GM18873 (cell line): ENCODE results near the gene CSRNP3.

Experiments used
- ATAC-seq: cut with Tn5 transposase; IDR thresholded peaks from one replicate; pipeline ENCODE4 v1.9.1; 2021; ENCODE audit warnings: mild to moderate bottlenecking, moderate library complexity, moderate number of reproducible peaks; ENCODE audit not compliant: unreplicated experiment, low FRiP score

CSRNP3 gene

GRCh38 chr2:165536851-165537499, 67.5 kb downstream of the CSRNP3 start:
- ATAC-seq = no peak

- no peak for ATAC-seq
These were observed 70.5 kb downstream of the CSRNP3 start for GRCh38 chr2:165539985-165540384.

GRCh38 chr2:165544897-165545296, 75.4 kb downstream of the CSRNP3 start:
- ATAC-seq = peak; percentile 69

GRCh38 chr2:165547900-165548299, 78.4 kb downstream of the CSRNP3 start:
- ATAC-seq = no peak

GRCh38 chr2:165549619-165550018, 80.1 kb downstream of the CSRNP3 start:
- no peak for ATAC-seq

GRCh38 chr2:165558832-165559231, 89.3 kb downstream of the CSRNP3 start:
- ATAC-seq = no peak

GRCh38 chr2:165560377-165560988, 91.0 kb downstream of the CSRNP3 start:
- no peak for ATAC-seq

GRCh38 chr2:165561516-165561915, 92.0 kb downstream of the CSRNP3 start:
- no peak for ATAC-seq

GRCh38 chr2:165562233-165562632, 92.7 kb downstream of the CSRNP3 start:
- ATAC-seq = no peak

- no peak for ATAC-seq
These were observed 94.1 kb downstream of the CSRNP3 start for GRCh38 chr2:165563468-165564225.

GRCh38 chr2:165566008-165566407, 96.5 kb downstream of the CSRNP3 start:
- no peak for ATAC-seq

GRCh38 chr2:165567273-165567672, 97.8 kb downstream of the CSRNP3 start:
- no peak for ATAC-seq

GRCh38 chr2:165568361-165568760, 98.9 kb downstream of the CSRNP3 start:
- no peak for ATAC-seq

- ATAC-seq = no peak
These were observed 102.0 kb downstream of the CSRNP3 start for GRCh38 chr2:165571477-165571876.

GRCh38 chr2:165572151-165572550, 102.7 kb downstream of the CSRNP3 start:
- no peak for ATAC-seq

- ATAC-seq = no peak
These were observed 104.3 kb downstream of the CSRNP3 start for GRCh38 chr2:165573534-165574461.

- ATAC-seq = no peak
These were observed 105.6 kb downstream of the CSRNP3 start for GRCh38 chr2:165575044-165575615.

GRCh38 chr2:165576409-165577154, 107.1 kb downstream of the CSRNP3 start:
- ATAC-seq = no peak

GRCh38 chr2:165582409-165582808, 112.9 kb downstream of the CSRNP3 start:
- ATAC-seq = no peak
